Measurements from ENCODE around the gene ANKLE1.

The ANKLE1 gene

GRCh38 chr19:17327654-17328516, 46.2 kb downstream of the ANKLE1 start:
- peak; percentile 52 for DNase-seq (ENCODE audit: low read depth)

GRCh38 chr19:17328517-17329365, 47.0 kb downstream of the ANKLE1 start:
- peak; percentile 37 for DNase-seq (ENCODE audit: low read depth)

- DNase-seq (ENCODE audit: low read depth) = no peak
These were observed 47.9 kb downstream of the ANKLE1 start for GRCh38 chr19:17329366-17330261.

GRCh38 chr19:17330262-17331044, 48.8 kb downstream of the ANKLE1 start:
- no peak for DNase-seq (ENCODE audit: low read depth)

- no peak for DNase-seq (ENCODE audit: low read depth)
These were observed 49.4 kb downstream of the ANKLE1 start for GRCh38 chr19:17331045-17331558.

GRCh38 chr19:17332360-17332676, 50.6 kb downstream of the ANKLE1 start:
- no peak for DNase-seq (ENCODE audit: low read depth)

- DNase-seq (ENCODE audit: low read depth) = no peak
These were observed 51.2 kb downstream of the ANKLE1 start for GRCh38 chr19:17332677-17333581.

- peak; percentile 68 for DNase-seq (ENCODE audit: low read depth)
These were observed 52.1 kb downstream of the ANKLE1 start for GRCh38 chr19:17333611-17334413.

- peak; percentile 88 for DNase-seq (ENCODE audit: low read depth)
These were observed 53.0 kb downstream of the ANKLE1 start, which contains the start of gene ANO8 for GRCh38 chr19:17334414-17335409. Gene ANO8, minus strand, starts transcription at chr19:17334855. Its CDS starts 185 bp downstream, at chr19:17334670.

GRCh38 chr19:17335575-17335974, 53.9 kb downstream of the ANKLE1 start:
- DNase-seq (ENCODE audit: low read depth) = no peak
